Skeletal muscle cell (primary cell): ENCODE measurements around the gene EFCAB13.

Source experiments
- DNase-seq: peaks from one replicate; pipeline ENCODE4 v3.0.0-alpha.2; 2010; ENCODE audit warnings: low read depth
- H3K4me3 ChIP-seq: 2 replicates; pipeline ENCODE4 v1.5.1; 2011; ENCODE audit warnings: low read depth, mild to moderate bottlenecking, control low read depth, low read length, moderate library complexity

Gene EFCAB13

DNA sequence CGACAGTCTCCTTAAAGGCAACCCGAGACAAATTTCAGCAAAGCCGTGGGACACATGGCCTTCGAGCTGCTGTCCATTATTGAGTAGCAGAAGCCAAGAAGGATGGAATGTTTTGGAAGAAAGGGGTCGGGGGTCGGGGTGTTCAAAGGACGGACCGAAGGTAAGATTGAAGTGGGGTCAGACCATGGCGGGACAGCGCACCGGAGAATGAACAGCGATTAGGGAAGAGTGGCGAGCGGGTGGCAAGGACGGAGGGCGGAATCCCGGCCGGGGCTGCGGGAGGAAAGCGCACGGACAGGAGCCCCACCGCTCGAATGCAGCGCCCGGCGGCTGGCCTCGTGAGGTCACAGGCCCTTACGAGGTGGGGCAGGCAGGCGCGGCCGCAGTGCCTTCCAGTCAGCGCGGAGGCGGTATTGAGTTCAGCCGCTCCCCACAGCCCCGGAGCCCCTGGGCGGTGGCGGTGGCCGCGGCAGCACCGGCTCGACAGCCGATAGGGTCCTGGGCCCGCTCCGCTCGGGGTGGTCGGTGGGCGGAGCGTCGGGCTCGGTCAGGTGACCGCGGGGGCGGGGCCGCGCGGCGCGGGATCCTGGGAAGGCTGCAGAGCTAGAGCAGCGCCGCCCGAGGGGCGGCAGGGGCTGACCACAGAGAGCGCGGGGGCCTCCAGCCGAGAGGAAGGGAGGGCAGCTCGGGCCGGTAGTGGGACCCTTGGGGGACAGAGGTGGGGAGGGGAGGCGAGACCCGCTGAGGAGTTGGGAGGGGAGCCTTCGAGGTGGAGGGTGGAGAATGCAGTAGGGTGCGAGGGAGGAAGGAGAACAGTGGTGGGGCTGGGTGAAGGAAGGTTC, at the start of gene EFCAB13:
EFCAB13 (plus strand) TSS at position 574 of the 842 bp plus-strand sequence. CDS start 4,399 bp downstream, outside the sequence.
- peak within 1 kb of the TSS; percentile 67 for H3K4me3 ChIP-seq
- DNase-seq: peak; percentile 34

DNA sequence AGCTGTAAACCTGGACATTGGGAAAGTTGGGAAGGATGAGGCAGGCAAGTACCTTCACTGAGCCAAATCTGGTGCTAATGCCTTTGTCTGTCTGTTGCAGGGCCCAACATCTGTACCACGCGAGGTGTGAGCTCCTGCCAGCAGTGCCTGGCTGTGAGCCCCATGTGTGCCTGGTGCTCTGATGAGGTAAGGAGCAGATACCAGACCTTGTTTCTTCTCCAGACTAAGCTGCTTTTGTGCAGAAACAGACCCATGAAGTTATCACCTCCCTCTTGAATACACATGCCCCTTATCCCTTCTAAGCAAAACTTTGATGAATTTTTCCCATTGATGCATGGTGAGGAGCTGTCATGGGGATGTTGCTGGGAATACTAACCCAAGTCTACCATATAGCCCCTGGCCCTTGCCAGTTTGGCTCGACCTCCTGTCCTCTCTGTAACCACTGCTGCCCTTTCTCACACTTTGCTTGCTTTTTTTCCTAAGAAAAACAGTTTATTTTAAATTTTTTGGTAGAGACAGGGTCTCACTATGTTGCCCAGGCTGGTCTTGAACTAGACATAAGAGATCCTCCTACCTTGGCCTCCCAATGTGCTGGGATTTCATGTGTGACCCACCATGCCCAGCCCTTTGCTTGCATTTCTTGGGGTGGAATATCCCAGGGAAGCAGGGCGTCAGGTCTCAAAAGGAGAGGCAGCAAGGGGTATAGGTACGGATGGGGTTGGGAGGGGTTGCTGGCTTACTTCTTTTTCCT, 49.3 kb upstream of the EFCAB13 start:
- DNase-seq: no peak
- H3K4me3 ChIP-seq: no peak overlapping the region

- H3K4me3 ChIP-seq: no peak overlapping the region
- DNase-seq: peak; percentile 76
These were observed 48.3 kb upstream of the EFCAB13 start for GRCh38 chr17:47275245-47275984.

GRCh38 chr17:47276444-47276843, 47.3 kb upstream of the EFCAB13 start:
- no peak for DNase-seq

GRCh38 chr17:47276868-47277267, 46.9 kb upstream of the EFCAB13 start:
- H3K4me3 ChIP-seq: no peak overlapping the region
- peak; percentile 73 for DNase-seq

More at GRCh38 chr17:47276444-47276843, 47.3 kb upstream of the EFCAB13 start:
- no peak overlapping the region for H3K4me3 ChIP-seq

- no peak overlapping the region for H3K4me3 ChIP-seq
- DNase-seq: no peak
These were observed 45.8 kb upstream of the EFCAB13 start for GRCh38 chr17:47277921-47278320.

DNA sequence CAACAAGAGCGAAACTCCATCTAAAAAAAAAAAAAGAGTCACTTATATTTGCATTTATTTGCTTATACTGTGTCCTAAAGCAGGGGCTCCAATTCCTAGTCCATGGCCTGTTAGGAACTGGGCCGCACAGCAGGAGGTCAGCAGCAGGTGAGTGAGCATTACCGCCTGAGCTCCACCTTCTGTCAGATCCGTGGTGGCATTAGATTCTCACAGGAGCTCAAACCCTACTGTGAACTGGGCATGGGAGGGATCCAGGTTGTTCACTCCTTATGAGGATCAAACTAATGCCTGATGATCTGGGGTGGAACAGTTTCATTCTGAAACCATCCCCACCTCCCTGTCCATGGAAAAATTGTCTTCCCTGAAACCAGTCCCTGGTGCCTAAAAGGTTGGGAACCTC, 45.2 kb upstream of the EFCAB13 start:
- no peak for DNase-seq
- no peak overlapping the region for H3K4me3 ChIP-seq

DNA sequence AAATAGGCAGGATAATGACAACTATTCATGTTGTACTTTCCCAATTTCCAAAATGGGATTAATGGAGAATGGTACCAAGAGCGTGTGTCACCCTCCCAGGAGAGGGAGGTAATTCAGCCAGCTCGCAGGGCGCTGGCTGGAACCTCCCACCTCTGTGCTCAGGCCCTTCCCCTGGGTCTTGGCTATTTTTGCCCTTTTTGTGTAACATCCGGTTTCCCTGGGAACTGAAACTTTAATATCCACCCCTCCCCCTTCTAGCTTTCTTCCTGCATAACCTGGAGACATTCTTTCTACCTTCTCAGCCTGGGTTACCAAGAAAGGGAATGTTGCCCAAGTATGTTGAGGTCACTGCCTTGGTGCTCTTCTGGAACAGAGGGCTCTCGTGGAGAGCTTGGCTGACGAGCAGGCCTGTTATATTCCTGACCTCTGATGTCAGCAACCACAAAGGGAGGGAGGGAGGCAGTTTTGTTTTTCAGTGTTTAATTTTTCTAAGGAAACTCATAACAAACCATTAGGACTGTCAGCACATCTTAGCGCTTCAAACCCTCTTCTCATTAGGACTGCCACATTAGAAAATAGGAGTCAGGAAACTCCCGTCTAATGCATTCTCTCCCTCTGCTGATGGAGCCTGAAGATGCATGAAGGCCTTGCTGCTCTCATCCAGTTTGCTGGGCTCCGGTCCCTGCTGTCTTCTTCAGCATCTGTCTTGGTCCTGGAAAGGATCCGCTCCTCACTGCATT, 44.5 kb upstream of the EFCAB13 start:
- H3K4me3 ChIP-seq: no peak overlapping the region
- peak; percentile 98 for DNase-seq

GRCh38 chr17:47280072-47280811, 43.5 kb upstream of the EFCAB13 start:
- no peak for DNase-seq
- H3K4me3 ChIP-seq: no peak overlapping the region

DNA sequence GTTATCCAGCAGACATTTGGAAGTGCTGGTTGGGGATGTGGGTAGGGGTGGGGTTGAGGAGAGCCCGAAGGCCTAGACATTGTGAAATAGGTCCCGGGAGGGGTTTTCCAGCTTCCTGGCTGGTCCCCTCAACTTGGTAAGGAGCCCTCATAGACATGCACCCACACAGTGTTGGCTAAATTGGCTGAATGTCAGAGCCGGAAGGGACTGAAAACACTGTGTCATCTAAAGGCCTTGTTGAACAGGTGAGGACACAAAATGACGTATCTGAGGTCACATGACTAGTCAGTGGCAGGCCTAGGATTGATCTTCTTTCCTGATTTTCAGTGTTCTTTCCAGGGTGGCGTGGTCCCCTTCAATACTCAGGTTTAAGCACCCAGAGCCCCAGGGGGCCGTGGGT, 42.5 kb upstream of the EFCAB13 start:
- no peak overlapping the region for H3K4me3 ChIP-seq
- DNase-seq: no peak

GRCh38 chr17:47285003-47285402, 38.8 kb upstream of the EFCAB13 start:
- DNase-seq: no peak
- no peak overlapping the region for H3K4me3 ChIP-seq

DNA sequence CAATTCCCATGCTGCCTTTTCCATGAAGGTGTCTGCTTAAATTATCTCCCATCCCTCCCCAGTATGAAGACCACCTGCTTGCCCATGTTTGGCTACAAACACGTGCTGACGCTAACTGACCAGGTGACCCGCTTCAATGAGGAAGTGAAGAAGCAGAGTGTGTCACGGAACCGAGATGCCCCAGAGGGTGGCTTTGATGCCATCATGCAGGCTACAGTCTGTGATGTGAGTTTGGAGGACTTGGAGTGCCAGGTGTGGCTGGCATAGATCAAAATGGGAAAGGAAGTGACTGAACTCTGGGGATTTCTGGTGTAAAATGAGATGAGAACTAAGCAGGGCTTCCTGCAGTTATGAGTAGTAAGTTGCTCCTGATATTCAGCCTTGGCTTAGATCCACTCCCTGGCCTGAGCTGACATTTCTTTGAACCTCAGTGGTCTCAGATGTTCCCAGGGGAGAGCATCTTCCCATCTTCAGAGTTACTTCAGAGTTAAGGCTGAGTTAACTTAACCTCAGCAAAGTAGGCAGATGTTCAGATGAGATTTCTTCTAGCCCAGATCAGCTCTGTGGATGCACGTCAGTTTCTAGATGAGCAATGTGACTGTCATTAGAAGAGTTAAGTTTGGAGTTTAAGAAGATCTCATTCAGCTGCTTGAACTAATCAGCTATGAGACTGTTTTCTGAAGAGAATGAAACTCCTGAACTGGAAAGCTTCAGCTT, 37.4 kb upstream of the EFCAB13 start:
- DNase-seq: peak; percentile 80
- H3K4me3 ChIP-seq: no peak overlapping the region

DNA sequence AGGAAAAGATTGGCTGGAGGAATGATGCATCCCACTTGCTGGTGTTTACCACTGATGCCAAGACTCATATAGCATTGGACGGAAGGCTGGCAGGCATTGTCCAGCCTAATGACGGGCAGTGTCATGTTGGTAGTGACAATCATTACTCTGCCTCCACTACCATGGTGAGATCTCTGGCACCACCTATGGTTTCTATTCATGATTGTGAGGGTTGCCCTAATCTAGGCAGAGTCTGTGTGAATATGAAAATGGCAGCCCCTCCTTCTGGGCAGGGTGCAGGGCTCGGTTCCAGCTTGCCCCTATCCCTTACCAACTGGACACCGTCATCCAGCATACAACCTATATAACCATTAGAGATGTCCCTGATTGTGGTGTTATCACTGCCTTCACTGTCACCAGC, 36.7 kb upstream of the EFCAB13 start:
- no peak for DNase-seq
- no peak overlapping the region for H3K4me3 ChIP-seq

- no peak overlapping the region for H3K4me3 ChIP-seq
- DNase-seq: no peak
These were observed 36.1 kb upstream of the EFCAB13 start for GRCh38 chr17:47287639-47288038.

DNA sequence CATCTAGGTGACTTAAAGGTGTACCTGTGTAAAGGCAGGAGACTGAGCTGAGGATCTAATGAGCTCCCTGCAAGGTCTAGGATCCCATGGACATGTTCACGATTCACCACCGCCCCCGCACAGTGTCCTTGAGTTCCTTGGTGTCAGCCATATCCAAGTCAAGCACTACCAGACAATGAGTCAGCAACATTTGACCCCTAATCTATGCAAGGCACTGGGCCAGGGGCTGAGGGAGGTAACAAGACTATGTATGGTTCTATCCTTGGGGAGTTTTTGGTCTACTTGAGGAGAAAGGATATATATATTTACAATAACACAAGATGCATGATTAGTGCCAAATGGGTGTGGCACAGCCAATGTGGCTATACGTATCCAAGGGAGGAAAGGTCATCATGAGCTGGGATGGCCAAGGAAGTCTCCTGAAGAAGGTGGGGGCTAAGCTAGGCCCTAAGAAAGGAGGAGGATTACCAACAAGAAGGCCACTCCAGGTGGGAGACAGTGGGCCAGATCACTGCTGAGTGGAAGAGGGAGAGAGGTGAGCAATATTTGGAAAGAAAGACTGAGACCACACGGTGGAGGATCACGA, 35.1 kb upstream of the EFCAB13 start:
- H3K4me3 ChIP-seq: no peak overlapping the region
- no peak for DNase-seq

DNA sequence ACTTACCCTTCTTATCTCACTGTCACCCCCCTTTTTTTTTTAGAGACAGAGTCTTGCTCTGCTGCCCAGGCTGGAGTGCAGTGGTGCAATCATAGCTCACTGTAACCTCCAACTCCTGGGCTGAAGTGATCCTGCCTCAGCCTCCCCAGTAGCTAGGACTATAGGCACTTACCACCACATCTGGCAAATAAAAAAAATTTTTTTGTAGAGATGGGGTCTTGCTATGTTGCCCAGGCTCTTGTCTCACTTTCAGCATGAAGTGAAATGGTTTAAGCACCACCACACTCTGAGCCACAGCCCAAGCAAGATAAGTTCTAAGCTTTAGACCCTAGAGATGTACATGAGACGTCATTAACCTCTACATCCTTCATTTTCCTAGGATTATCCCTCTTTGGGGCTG, 34.5 kb upstream of the EFCAB13 start:
- H3K4me3 ChIP-seq: no peak overlapping the region
- no peak for DNase-seq

DNA sequence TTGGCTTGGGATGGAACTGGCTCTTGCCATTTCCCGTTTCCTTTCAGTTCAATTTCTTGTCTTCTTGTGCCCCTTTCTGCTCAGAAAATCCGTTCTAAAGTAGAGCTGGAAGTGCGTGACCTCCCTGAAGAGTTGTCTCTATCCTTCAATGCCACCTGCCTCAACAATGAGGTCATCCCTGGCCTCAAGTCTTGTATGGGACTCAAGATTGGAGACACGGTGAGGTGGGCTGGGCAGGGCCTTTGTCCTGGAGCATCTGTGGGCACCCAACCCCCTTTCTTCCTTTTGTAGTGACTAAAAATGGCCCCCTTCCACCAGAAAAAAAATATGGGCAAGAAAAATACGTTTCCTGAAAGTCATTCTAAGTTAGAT, 32.9 kb upstream of the EFCAB13 start:
- no peak overlapping the region for H3K4me3 ChIP-seq
- DNase-seq: no peak
